GM19043 (cell line): Measurements from ENCODE around the gene TMEM245.
"Not testable (repeated sequence)": the region's sequence is repeated elsewhere in the genome, so short reads cannot be mapped to it uniquely, and the experiment has no call there.

Experiments
- ATAC-seq: cut with Tn5 transposase; IDR thresholded peaks from one replicate; pipeline ENCODE4 v1.9.1; 2021; ENCODE audit warnings: low read depth; ENCODE audit not compliant: unreplicated experiment

The TMEM245 gene

GRCh38 chr9:109010746-109011145 lies 109.0 kb downstream of the TMEM245 start:
- peak; percentile 35 for ATAC-seq

GRCh38 chr9:109005678-109006077 lies 114.1 kb downstream of the TMEM245 start:
- ATAC-seq, result no peak

- ATAC-seq, result no peak
Observed at GRCh38 chr9:109003116-109003515, 116.6 kb downstream of the TMEM245 start.

- no peak for ATAC-seq
Observed at GRCh38 chr9:109002141-109002540, 117.6 kb downstream of the TMEM245 start.

GRCh38 chr9:109001275-109001676 lies 118.5 kb downstream of the TMEM245 start:
- no peak for ATAC-seq

GRCh38 chr9:108997112-108997511 lies 122.6 kb downstream of the TMEM245 start:
- no peak for ATAC-seq

GRCh38 chr9:108996643-108997042 lies 123.1 kb downstream of the TMEM245 start:
- ATAC-seq, result no peak

- ATAC-seq, result peak; percentile 82
Observed at GRCh38 chr9:108994695-108995094, 125.1 kb downstream of the TMEM245 start.

- ATAC-seq, result no peak
Observed at GRCh38 chr9:108991479-108991878, 128.3 kb downstream of the TMEM245 start.

- no peak for ATAC-seq
Observed at GRCh38 chr9:108983885-108984284, 135.9 kb downstream of the TMEM245 start.

GRCh38 chr9:108980893-108981292 lies 138.9 kb downstream of the TMEM245 start:
- ATAC-seq, result no peak

- no peak for ATAC-seq
Observed at GRCh38 chr9:108978205-108978604, 141.5 kb downstream of the TMEM245 start.

- no peak for ATAC-seq
Observed at GRCh38 chr9:108973895-108974294, 145.9 kb downstream of the TMEM245 start.

- ATAC-seq, result no peak
Observed at GRCh38 chr9:108972626-108973209, 147.0 kb downstream of the TMEM245 start.

GRCh38 chr9:108972186-108972585 lies 147.6 kb downstream of the TMEM245 start:
- no peak for ATAC-seq

- ATAC-seq, result not testable (repeated sequence)
Observed at GRCh38 chr9:108971392-108971791, 148.4 kb downstream of the TMEM245 start.

- no peak for ATAC-seq
Observed at GRCh38 chr9:108967916-108968315, 151.8 kb downstream of the TMEM245 start.
